HG02623 (cell line): ENCODE measurements around the gene CBX4.
A peak's percentile ranks its signal among the peaks of the same experiment; 100 is the strongest.

Experiments used
- ATAC-seq: cut with Tn5 transposase; IDR thresholded peaks from one replicate; pipeline ENCODE4 v1.9.1; 2021; ENCODE audit warnings: moderate library complexity; ENCODE audit not compliant: unreplicated experiment

The CBX4 gene

DNA sequence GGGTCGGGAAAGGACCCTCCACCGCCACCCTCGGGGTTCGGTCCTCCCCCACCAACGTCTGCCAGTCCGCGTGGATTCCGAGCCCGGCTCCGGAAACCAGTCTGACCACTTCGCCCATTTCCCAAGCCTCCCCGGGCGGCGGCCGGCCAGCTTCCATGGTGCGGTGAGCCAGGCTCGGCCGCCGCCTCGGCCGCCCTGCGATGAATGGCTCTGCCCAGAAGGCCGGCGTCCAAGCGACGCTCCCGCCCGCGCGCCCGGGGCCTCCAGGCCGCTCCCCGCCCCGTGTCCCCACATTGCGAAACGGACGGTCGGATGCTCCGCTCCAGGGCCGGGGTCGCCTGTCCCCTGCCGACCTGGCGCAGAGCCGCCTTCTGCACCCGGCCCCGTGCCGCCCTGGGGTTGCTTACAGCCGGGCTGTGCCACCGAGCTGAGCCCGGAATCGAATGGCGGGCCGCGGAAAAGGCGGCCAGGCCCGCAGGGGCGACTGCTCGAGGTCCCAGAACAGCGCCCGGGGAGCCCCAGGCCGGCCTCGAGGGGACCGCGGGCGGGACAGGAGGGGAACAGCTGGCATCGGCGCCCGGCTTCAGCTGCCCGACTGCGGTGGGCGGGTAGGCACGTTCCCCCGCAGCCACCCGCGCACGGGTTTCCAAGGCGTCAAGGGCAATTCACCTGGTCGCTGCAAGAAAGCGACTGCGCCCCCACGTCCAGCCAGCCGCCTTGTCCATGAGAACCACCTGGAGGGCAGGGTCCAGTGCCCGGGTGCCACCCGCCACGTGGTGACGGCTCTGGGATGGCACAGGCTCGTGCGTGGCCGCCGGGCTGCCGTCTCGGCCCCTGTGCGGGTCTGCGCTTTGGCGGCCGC is 24.0 kb downstream of the CBX4 start:
- no peak for ATAC-seq

DNA sequence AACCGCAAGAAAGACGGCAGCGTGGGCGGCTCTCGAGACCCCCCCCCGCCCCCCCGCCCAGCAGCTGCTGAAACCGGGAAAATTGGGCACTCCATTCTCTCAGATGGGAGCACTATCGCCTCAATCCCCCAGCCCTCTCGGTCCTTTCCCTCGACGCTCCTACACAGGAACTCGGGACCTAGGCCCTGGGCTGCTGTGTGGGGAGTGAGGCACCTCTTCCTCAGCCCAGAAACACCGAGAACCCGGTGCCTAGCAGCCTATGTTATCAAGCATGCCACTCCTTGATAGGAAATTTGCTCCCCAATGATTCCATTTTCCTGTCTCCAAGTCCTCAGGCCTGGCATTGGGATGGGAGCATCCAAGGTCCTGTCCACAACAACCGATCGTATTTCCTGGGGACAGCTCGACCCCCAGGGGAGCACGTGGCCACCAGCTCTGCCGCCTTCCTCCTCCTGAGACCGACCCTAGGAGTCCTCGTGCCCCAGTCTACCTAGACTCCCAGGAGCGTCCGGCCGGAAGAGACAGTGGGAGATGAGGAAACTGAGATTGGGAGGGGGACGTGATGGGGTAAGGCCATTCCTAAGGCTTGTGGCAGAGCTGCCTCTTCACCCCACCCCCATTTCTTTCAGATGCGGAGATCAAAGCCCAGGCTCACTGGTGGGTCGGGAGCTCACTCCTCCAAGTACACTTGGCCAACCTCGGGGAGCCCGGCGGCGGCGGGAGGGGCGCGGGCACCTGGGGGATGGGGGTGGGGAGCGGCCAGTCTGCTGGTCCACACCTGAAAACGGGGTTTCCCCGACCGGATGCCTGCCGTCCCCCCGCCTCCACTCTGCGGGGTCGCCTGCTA is 24.9 kb downstream of the CBX4 start:
- ATAC-seq: no peak

GRCh38 chr17:79813297-79814126 is 25.7 kb downstream of the CBX4 start:
- no peak for ATAC-seq

GRCh38 chr17:79812353-79813258 is 26.6 kb downstream of the CBX4 start:
- no peak for ATAC-seq

DNA sequence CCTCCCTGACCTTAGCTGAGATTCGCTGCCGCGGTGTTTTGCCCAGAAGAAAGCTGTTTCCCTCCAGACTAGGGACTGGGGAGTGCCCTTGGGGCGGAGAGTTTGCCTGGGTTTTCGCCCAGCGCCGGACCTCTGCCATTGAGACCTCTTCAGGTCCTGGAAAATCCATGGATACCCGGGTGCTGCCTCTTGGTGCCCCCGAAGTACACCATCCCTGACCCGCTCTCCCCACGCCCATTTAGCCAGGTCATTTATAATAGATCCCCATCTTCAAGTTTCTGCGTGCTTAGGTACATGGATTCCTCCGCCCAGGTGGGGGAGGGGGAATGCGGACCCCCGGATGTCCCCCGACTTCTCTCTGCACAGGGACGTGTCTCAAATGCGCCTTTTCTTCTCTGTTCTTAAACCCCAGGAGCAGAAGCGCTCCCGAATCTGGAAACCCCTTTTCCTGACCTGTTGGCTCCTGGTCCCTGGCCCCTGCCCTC is 27.3 kb downstream of the CBX4 start:
- ATAC-seq: no peak

GRCh38 chr17:79811011-79811867 is 28.0 kb downstream of the CBX4 start:
- no peak for ATAC-seq

GRCh38 chr17:79810130-79811010 is 28.9 kb downstream of the CBX4 start:
- ATAC-seq: peak; percentile 47

GRCh38 chr17:79809530-79810129 is 29.6 kb downstream of the CBX4 start:
- ATAC-seq: no peak

GRCh38 chr17:79808763-79809529 is 30.3 kb downstream of the CBX4 start:
- ATAC-seq: no peak

DNA sequence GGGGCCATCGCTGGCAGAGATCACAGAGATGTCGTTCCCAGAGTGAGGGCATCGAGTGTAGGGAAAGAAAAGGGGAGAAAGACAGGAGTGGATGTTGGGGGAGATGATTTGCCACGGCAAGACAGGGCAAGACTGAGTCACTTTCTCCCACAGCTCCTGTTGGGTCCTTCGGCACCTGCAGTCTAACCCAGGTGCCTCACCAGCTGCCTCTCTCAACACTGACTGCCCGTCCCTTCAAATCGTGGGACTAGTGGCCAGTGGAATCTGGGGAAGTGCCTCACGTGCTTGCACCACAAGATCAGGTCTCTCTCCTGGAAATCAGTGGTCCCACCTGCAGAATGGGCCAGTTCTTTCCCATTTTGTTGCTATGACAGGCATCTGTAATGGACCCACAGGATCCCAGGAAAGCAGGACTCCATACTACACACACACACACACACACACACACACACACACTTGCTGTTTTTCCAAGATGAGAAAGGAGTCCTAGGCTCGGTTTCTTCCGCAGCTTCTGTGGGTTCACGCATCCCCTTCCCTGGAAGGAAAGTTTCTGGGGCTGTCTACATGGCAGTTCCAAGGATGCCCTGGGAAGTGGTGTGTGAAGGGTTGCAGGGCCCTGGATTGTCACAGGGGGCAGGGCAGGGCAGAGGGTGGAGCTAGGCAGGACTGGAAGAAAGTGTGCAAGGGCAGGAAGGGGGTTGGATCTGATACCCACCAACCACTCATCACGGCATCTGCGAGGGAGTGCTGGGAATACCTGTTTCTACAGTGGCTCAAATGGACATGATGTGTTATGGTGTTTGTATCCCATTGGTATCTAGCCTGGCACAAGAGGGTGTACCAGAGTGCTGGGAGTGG is 32.1 kb downstream of the CBX4 start:
- no peak for ATAC-seq

DNA sequence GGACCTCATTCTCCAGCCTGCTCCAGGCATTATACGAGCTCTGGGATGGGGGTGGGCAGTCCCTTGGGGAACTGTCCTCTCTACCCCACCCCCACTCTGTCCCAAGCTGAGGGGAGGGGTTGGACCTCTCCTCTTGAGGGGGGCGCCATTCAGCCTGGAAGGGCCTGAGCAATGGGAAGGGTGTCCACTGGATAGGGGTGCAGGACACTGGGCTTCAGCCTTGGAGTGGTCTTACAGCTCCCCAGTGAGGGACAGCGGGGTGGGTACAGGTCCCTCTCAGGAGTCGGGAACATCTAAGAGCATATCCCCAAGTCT is 32.8 kb downstream of the CBX4 start:
- no peak for ATAC-seq

- no peak for ATAC-seq
Measured at GRCh38 chr17:79804856-79805696, 34.2 kb downstream of the CBX4 start.

GRCh38 chr17:79803997-79804855 is 35.0 kb downstream of the CBX4 start:
- no peak for ATAC-seq

DNA sequence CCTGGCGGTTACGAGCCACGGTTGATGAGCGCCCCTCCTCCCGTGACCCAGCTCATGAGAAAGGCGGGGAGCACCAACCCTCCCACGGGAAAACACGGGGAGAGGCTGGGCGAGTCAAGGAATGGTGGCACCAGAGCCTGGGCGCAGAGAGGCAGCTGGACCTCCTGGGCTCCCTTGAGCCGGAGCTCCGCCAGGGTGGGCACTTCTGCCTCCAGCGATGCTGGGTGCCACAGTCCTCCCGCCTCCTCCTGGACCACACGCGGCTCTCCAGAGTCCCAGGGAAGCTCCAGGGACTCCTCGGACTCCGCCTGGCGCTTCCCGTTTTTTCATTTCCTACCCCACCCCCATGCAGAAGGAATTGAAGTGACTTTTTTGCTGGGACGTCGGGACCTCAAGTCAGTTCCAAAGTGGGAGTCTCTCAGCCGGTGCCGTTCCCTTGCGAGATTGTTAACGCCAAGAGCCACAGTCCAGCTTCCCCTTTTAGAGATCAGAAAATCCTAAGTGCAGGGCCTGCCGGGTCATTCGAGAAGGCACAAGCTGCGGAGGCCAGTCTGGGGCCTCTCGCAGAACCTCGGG is 35.7 kb downstream of the CBX4 start:
- ATAC-seq: no peak
